Measurements from ENCODE around the gene FKBP15.
A peak's percentile ranks its signal among the peaks of the same experiment; 100 is the strongest.
"Not testable (repeated sequence)": the region's sequence is repeated elsewhere in the genome, so short reads cannot be mapped to it uniquely, and the experiment has no call there.

The FKBP15 gene

DNA sequence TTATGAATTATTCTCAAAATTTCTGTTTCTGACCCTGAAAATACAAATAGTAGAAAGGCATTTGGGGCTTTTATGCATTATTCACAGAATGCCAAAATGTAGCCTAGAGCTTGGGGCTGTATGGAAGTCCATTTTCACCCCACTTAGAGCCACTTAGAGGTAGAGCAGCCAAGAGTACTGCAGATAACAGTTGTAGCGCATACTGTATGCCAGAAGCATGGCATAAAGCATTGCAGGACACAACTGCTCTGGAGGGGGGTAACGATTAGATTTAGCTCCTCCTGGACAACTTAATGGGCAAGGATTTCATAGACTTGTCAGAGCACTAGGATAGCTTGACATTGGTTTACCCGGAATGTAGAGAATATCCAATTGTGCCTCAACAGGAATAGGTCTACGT lies 15.9 kb upstream of the FKBP15 start:
- DNase-seq (ENCODE audit: low read depth): no peak
- H3K4me3 ChIP-seq (ENCODE audit: low read length): no peak overlapping the region
- TF ChIP-seq, protein P1, sequence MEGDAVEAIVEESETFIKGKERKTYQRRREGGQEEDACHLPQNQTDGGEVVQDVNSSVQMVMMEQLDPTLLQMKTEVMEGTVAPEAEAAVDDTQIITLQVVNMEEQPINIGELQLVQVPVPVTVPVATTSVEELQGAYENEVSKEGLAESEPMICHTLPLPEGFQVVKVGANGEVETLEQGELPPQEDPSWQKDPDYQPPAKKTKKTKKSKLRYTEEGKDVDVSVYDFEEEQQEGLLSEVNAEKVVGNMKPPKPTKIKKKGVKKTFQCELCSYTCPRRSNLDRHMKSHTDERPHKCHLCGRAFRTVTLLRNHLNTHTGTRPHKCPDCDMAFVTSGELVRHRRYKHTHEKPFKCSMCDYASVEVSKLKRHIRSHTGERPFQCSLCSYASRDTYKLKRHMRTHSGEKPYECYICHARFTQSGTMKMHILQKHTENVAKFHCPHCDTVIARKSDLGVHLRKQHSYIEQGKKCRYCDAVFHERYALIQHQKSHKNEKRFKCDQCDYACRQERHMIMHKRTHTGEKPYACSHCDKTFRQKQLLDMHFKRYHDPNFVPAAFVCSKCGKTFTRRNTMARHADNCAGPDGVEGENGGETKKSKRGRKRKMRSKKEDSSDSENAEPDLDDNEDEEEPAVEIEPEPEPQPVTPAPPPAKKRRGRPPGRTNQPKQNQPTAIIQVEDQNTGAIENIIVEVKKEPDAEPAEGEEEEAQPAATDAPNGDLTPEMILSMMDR (conservative IDR thresholded peaks at IDR 0.05; ENCODE audit: low read depth, low read length): no peak

DNA sequence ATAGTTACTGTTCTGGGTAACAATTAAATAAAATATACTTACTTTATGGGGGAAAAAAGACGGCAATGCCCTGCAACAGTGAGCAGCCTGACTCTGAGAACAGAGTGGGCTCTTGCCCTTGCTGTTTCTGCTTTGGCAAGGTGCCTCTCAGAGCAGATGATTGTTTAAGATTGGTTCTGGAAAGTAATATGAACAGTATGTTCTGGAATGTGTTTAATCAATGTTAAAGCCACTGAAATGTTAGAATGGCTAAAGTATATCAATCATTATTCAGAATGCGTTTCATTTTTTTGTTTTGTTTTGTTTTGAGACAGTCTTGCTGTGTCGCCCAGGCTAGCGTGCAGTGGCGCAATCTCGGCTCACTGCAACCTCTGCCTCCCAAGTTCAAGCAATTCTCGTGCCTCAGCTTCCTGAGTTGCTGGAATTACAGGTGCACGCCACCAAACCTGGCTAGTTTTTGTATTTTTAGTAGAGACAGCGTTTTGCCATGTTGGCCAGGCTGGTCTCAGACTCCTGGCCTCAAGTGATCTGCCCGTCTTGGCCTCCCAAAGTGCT lies 14.7 kb upstream of the FKBP15 start:
- not testable (repeated sequence) for DNase-seq (ENCODE audit: low read depth)

DNA sequence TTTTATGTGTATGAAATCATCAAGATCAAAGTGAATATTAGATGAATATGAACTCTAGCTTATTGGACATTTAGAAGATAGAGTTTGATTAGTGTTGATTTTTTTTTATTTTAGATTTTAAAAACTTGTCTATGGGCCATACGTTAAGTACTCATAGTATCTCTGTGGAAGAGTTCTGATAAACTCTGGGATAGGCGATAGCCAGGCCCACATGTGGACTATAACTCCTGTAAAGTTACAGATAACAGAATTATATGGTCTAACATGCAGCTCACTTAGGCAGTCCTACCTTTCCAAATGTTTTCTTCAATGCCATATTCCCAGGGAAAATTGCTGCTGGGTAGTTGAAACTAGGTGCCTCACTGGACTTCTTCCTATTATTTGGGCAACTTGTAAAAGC lies 10.6 kb upstream of the FKBP15 start:
- H3K4me3 ChIP-seq (ENCODE audit: low read length): no peak overlapping the region
- TF ChIP-seq, protein P1 (conservative IDR thresholded peaks at IDR 0.05; ENCODE audit: low read depth, low read length): no peak
- DNase-seq (ENCODE audit: low read depth): no peak

More for the DNA sequence above, 14.7 kb upstream of the FKBP15 start:
- not testable (repeated sequence) for H3K4me3 ChIP-seq (ENCODE audit: low read length)

DNA sequence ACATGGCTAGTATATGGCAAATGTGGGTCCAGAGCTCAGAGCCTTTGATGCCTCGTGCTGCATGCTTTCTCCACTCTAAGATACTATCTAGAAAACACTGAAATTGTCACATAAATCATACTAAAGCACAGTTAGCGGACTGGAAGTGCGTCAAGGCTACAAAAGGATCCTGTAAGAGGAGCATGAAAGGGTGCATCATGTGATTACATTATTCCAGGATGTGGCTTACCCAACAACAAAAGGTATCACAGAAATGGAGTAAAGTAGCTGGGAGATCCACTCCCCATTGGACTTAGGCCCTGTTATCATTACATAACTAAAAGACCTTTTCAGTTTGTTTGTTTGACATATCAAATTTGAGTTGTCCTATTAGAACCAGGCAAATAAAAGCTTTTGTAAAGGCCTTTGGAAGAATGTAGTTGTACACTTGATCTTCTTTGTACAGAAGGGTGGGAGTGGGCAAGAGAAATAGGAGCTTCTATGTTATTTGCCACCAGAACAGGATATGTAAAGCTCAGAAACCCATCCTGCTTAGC lies 7.1 kb upstream of the FKBP15 start:
- TF ChIP-seq, protein P1 (conservative IDR thresholded peaks at IDR 0.05; ENCODE audit: low read depth, low read length): no peak
- no peak overlapping the region for H3K4me3 ChIP-seq (ENCODE audit: low read length)
- no peak for DNase-seq (ENCODE audit: low read depth)

DNA sequence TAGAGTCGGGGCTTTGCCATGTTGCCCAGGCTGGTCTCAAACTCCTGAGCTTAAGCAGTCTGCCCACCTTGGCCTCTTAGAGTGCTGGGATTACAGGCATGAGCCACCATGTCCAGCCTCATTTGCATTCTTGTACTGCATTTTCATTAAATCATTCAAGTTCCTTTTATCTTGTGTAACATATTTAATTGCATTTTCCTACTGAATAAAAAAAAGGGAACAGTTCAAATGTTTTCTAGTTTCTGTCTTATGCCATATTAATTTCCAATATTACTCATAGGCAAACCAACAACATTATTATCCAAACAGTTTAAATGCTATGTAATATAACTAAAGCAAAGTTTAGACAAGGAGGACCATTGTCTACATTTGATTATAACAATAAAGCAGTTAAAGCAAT lies 6.4 kb upstream of the FKBP15 start:
- no peak for DNase-seq (ENCODE audit: low read depth)
- H3K4me3 ChIP-seq (ENCODE audit: low read length): no peak overlapping the region
- TF ChIP-seq, protein P1 (conservative IDR thresholded peaks at IDR 0.05; ENCODE audit: low read depth, low read length): no peak

DNA sequence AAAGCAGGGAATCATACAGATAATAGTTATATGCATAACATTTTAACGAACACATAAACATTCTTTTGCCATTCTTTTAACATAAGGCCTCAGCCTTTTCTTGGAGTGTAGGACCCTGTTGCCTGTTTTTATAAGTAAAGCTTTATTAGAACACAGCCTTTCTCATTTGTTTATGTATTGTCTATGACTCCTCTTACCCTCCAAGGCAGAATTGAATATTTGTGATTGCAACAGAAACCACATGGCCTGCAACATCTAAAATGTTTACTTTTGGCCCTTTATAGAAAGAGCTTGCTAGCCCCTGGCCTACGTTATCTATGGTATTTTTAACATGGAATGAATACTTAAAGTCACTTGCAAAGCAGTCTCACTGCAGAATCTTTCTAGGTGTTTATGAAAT lies 2.9 kb upstream of the FKBP15 start:
- no peak for DNase-seq (ENCODE audit: low read depth)
- TF ChIP-seq, protein P1 (conservative IDR thresholded peaks at IDR 0.05; ENCODE audit: low read depth, low read length): no peak
- H3K4me3 ChIP-seq (ENCODE audit: low read length): no peak overlapping the region

DNA sequence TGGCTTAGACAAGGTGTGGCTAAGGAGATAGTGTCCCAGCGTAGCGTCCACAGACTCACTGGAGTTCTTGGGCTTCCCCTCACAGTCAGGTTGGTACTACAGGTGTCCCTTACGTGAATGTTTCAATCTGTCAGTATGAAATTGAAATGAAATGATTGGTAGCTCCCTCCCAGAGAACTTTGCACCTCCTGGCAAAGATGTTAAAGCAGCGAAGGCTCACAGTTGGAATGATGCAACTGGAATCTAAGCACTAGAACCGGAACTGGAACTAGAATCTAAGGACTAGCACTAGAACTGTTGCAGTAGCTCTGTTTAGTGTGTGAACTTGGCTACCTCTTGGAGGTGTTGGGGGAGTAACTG lies 1.4 kb upstream of the FKBP15 start:
- TF ChIP-seq, protein P1 (conservative IDR thresholded peaks at IDR 0.05; ENCODE audit: low read depth, low read length): no peak
- peak; percentile 15 for DNase-seq (ENCODE audit: low read depth)
- H3K4me3 ChIP-seq (ENCODE audit: low read length): peak overlapping the region; percentile 95
